ENCODE results near the gene AKTIP.

The AKTIP gene

GRCh38 chr16:53482123-53482522 is 20.9 kb downstream of the AKTIP start:
- in situ Hi-C loops (cut with HindIII; ENCODE audit: low sequenced_read_pairs), result no loop called here

GRCh38 chr16:53480394-53480793 is 22.6 kb downstream of the AKTIP start:
- in situ Hi-C loops (cut with HindIII; ENCODE audit: low sequenced_read_pairs), result no loop called here

- in situ Hi-C loops (cut with HindIII; ENCODE audit: low sequenced_read_pairs), result no loop called here
These were observed 24.0 kb downstream of the AKTIP start for GRCh38 chr16:53478965-53479364.

- in situ Hi-C loops (cut with HindIII; ENCODE audit: low sequenced_read_pairs), result no loop called here
These were observed 26.1 kb downstream of the AKTIP start for GRCh38 chr16:53476867-53477266.

- in situ Hi-C loops (cut with HindIII; ENCODE audit: low sequenced_read_pairs), result no loop called here
These were observed 37.3 kb downstream of the AKTIP start for GRCh38 chr16:53465606-53466280.

DNA sequence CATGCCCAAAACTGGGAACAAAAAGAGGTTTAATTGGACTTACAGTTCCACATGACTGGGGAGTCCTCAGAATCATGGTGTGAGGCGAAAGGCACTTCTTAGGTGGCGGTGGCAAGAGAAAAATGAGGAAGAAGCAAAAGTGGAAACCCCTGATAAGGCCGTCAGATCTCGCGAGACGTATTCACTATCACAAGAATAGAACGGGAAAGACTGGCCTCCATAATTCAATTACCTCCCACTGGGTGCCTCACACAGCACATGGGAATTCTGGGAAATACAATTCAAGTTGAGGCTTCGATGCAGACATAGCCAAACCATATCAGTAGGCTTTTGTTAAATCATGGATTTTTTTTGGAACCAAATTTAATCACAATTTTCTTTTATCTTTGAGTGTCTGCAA is 44.4 kb downstream of the AKTIP start:
- in situ Hi-C loops (cut with HindIII; ENCODE audit: low sequenced_read_pairs), result no loop called here

DNA sequence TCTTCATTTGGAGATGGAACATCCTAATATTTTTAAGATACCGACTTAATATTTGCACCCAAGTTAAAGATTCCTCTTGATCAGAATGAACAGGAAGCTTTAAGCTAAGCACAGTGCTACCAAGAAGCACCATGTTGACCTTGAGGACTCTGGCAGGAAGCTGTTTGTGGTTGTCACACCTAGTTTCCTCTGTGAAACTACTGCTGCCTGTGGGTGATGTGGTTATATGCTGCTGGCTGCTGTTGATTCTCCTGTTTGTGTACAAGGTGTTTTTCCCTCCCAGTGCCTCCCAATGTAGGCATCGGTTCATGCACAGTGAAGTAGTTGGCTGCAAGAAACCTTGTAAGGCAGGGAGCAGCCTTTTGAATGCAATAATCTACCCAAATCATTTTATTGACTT is 45.3 kb downstream of the AKTIP start:
- in situ Hi-C loops (cut with HindIII; ENCODE audit: low sequenced_read_pairs), result no loop called here

- in situ Hi-C loops (cut with HindIII; ENCODE audit: low sequenced_read_pairs), result no loop called here
These were observed 46.4 kb downstream of the AKTIP start for GRCh38 chr16:53456625-53457024.

- in situ Hi-C loops (cut with HindIII; ENCODE audit: low sequenced_read_pairs), result no loop called here
These were observed 49.1 kb downstream of the AKTIP start for GRCh38 chr16:53453928-53454327.

- in situ Hi-C loops (cut with HindIII; ENCODE audit: low sequenced_read_pairs), result no loop called here
These were observed 53.0 kb downstream of the AKTIP start for GRCh38 chr16:53449816-53450517.

GRCh38 chr16:53446090-53446489 is 56.9 kb downstream of the AKTIP start:
- in situ Hi-C loops (cut with HindIII; ENCODE audit: low sequenced_read_pairs), result no loop called here

DNA sequence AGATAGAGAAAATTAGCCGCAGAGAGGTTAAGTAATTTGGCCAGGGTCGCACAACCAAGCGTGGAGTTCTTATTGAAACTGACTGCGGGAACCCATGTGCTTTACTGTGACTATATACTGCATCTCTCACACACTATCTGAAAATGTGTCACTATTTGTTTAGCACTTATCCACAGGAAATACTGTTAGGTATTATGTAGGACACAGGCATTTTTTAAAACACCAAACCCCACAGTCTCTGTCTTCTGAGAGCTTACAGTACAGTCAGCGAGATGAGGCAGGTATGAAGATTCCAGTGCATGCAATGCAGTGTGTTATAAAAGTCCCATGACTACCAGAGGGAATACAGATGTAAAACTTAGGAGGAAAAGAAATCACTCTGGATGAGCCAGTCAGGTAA is 57.5 kb downstream of the AKTIP start:
- in situ Hi-C loops (cut with HindIII; ENCODE audit: low sequenced_read_pairs), result no loop called here
